Loucy (cell line): ENCODE results near the gene GREB1L.

Source experiments
- H2AFZ ChIP-seq: fragments of 200-600 bp; sonication (generic); 2 replicates; pipeline ENCODE4 v1.6.0; 2016; ENCODE audit warnings: antibody characterized with exemption, mild to moderate bottlenecking, low read length, moderate library complexity
- H3F3A ChIP-seq: fragments of 200-600 bp; 2 replicates; pipeline ENCODE4 v1.6.0; 2016; ENCODE audit warnings: antibody characterized with exemption, low read depth, mild to moderate bottlenecking
- H3K27me3 ChIP-seq: fragments of 200-600 bp; sonication (generic); 2 replicates; pipeline ENCODE4 v1.6.1; 2014; ENCODE audit warnings: low read length, mild to moderate bottlenecking; ENCODE audit not compliant: insufficient read depth, poor library complexity, severe bottlenecking
- H3K36me3 ChIP-seq: fragments of 200-600 bp; sonication (generic); 2 replicates; pipeline ENCODE4 v1.6.1; 2016; ENCODE audit warnings: low read length; ENCODE audit not compliant: insufficient read depth
- H3K4me1 ChIP-seq: fragments of 200-600 bp; sonication (generic); 2 replicates; pipeline ENCODE4 v1.5.1; 2014; ENCODE audit warnings: low read length, mild to moderate bottlenecking; ENCODE audit not compliant: insufficient read depth, poor library complexity, severe bottlenecking
- H3K4me2 ChIP-seq: fragments of 200-600 bp; sonication (generic); 2 replicates; pipeline ENCODE4 v1.6.0; 2014; ENCODE audit warnings: antibody characterized with exemption, low read length, low read depth, mild to moderate bottlenecking; ENCODE audit not compliant: poor library complexity, severe bottlenecking
- H3K4me3 ChIP-seq: fragments of 200-600 bp; sonication (generic); 2 replicates; pipeline ENCODE4 v1.5.1; 2014; ENCODE audit warnings: low read length, mild to moderate bottlenecking, mixed read lengths; ENCODE audit not compliant: poor library complexity, severe bottlenecking
- H3K79me2 ChIP-seq: fragments of 200-600 bp; sonication (generic); 2 replicates; pipeline ENCODE4 v1.6.1; 2014; ENCODE audit warnings: low read length; ENCODE audit not compliant: insufficient read depth
- H3K9ac ChIP-seq: fragments of 200-600 bp; sonication (generic); 2 replicates; pipeline ENCODE4 v1.6.0; 2014; ENCODE audit warnings: mild to moderate bottlenecking, low read depth, low read length, moderate library complexity; ENCODE audit not compliant: poor library complexity, severe bottlenecking
- H3K9me2 ChIP-seq: fragments of 200-600 bp; sonication (generic); replicated peaks from 2 replicates; pipeline ENCODE4 v1.6.1; 2016; ENCODE audit warnings: low read depth, low read length, mixed read lengths
- H3K9me3 ChIP-seq: fragments of 200-600 bp; sonication (generic); 2 replicates; pipeline ENCODE4 v1.6.1; 2014; ENCODE audit warnings: mild to moderate bottlenecking, antibody characterized with exemption, low read length, low read depth; ENCODE audit not compliant: insufficient read depth
- H4K20me1 ChIP-seq: fragments of 200-600 bp; sonication (generic); 2 replicates; pipeline ENCODE4 v1.6.0; 2014; ENCODE audit warnings: antibody characterized with exemption, low read length, mild to moderate bottlenecking; ENCODE audit not compliant: insufficient read depth, poor library complexity, severe bottlenecking
- EZH2phosphoT487 ChIP-seq: fragments of 200-600 bp; IDR thresholded peaks from 2 replicates; pipeline ENCODE4 v1.6.1; 2018; ENCODE audit warnings: antibody characterized with exemption, mild to moderate bottlenecking, moderate library complexity, borderline replicate concordance
- TF ChIP-seq, protein P1 (sequence below): fragments of 200-600 bp; sonication (generic); conservative IDR thresholded peaks from 2 replicates; pipeline ENCODE4 v1.5.1; 2014; ENCODE audit warnings: mild to moderate bottlenecking, antibody characterized with exemption, low read length

The GREB1L gene

DNA sequence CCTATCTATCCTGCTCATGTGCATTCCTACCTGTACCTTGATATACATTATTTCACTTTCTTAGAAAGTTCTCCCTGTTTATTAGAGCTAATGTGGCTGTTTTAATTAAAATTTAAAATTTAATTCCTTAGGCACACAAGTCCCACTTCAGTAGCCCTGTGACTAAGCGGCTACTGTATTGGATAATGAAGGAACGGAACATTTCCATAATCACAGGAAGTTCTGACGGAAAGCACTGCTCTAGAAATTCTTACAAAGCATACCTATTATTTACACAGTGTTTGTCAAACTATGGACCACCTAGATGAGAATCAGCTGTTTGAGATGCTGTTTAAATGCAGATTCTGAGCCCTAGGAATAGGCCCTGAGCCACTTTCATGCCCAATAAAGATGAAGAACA is 13.2 kb downstream of the GREB1L start:
- Histone ChIP-seq H4K20me1 (no peaks in the 10 kb centered on the region), H3K9ac (no peak overlapping the region), H3K9me2 (no peaks in the 10 kb centered on the region), H3K4me2 (no peak overlapping the region), H3K36me3 (no peaks in the 10 kb centered on the region), H2AFZ (no peak overlapping the region), H3F3A (no peaks in the 10 kb centered on the region), H3K27me3 (no peaks in the 10 kb centered on the region), H3K4me3 (no peak overlapping the region), H3K9me3 (no peaks in the 10 kb centered on the region), H3K4me1 (no peaks in the 10 kb centered on the region), H3K79me2 (no peaks in the 10 kb centered on the region)
- TF ChIP-seq, protein P1, sequence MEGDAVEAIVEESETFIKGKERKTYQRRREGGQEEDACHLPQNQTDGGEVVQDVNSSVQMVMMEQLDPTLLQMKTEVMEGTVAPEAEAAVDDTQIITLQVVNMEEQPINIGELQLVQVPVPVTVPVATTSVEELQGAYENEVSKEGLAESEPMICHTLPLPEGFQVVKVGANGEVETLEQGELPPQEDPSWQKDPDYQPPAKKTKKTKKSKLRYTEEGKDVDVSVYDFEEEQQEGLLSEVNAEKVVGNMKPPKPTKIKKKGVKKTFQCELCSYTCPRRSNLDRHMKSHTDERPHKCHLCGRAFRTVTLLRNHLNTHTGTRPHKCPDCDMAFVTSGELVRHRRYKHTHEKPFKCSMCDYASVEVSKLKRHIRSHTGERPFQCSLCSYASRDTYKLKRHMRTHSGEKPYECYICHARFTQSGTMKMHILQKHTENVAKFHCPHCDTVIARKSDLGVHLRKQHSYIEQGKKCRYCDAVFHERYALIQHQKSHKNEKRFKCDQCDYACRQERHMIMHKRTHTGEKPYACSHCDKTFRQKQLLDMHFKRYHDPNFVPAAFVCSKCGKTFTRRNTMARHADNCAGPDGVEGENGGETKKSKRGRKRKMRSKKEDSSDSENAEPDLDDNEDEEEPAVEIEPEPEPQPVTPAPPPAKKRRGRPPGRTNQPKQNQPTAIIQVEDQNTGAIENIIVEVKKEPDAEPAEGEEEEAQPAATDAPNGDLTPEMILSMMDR, result no peak
- TF ChIP-seq EZH2phosphoT487, result no peak

DNA sequence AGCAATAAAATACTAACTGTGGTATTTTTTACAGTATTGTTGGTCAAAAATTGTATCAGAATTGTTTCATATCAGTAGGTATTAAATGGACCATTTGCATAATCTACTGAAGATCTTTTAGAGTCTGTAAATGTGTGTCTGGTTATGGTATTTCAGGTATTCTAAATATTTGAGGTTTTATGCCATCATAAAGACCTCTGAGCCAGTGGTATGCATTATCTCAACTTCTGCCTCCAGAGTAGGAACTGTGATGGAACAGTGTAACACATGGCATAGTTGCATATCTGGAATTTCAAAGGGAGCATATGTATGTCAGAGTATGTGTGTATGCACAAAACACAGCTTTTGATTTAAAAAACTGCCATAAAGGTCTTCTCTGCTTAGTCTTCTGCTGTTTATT is 15.4 kb downstream of the GREB1L start:
- no peaks in the 10 kb centered on the region for H3K9me3 ChIP-seq
- H3K27me3 ChIP-seq, result no peaks in the 10 kb centered on the region
- H3K4me2 ChIP-seq, result no peak overlapping the region
- no peaks in the 10 kb centered on the region for H4K20me1 ChIP-seq
- H3K36me3 ChIP-seq, result no peaks in the 10 kb centered on the region
- H3K9me2 ChIP-seq, result no peaks in the 10 kb centered on the region
- H3K4me3 ChIP-seq, result no peak overlapping the region
- H3F3A ChIP-seq, result no peaks in the 10 kb centered on the region
- no peak overlapping the region for H2AFZ ChIP-seq
- H3K79me2 ChIP-seq, result no peaks in the 10 kb centered on the region
- no peak overlapping the region for H3K9ac ChIP-seq
- no peak for TF ChIP-seq EZH2phosphoT487
- TF ChIP-seq, protein P1, result no peak
- no peaks in the 10 kb centered on the region for H3K4me1 ChIP-seq

GRCh38 chr18:21260621-21261020 is 18.6 kb downstream of the GREB1L start:
- Histone ChIP-seq H3K9ac (no peak overlapping the region), H3K79me2 (no peaks in the 10 kb centered on the region), H3K4me2 (no peak overlapping the region)

More at GRCh38 chr18:21260621-21261020, 18.6 kb downstream of the GREB1L start:
- no peaks in the 10 kb centered on the region for H4K20me1 ChIP-seq
- no peaks in the 10 kb centered on the region for H3K36me3 ChIP-seq
- H3K4me1 ChIP-seq, result no peaks in the 10 kb centered on the region
- H3F3A ChIP-seq, result no peaks in the 10 kb centered on the region
- TF ChIP-seq, protein P1, result no peak
- no peak for TF ChIP-seq EZH2phosphoT487
- H3K9me3 ChIP-seq, result no peaks in the 10 kb centered on the region
- H3K27me3 ChIP-seq, result no peaks in the 10 kb centered on the region
- H3K9me2 ChIP-seq, result no peaks in the 10 kb centered on the region
- no peak overlapping the region for H2AFZ ChIP-seq
- no peak overlapping the region for H3K4me3 ChIP-seq
